ENCODE results near the gene GNAT2.

The GNAT2 gene

GRCh38 chr1:109598156-109598555 is 21.3 kb downstream of the GNAT2 start:
- POLR2A ChIA-PET = interaction anchor here (1.4 kb wide), 1 partner anchor 49 kb away, joined by 3 read pairs; the partner anchor contains the start of gene GNAI3
- CTCF ChIA-PET = interaction anchor here (0.6 to 1.6 kb wide), 7 partner anchors 12 to 493 kb away, joined by 3 to 6 read pairs (median 3); partner anchors contain the start of gene AHCYL1
- no peak overlapping the region for H3K27ac ChIP-seq (ENCODE audit: extremely low read depth, low read depth, low read length)

More at GRCh38 chr1:109598156-109598555, 21.3 kb downstream of the GNAT2 start:
- no peak for TF ChIP-seq ZNF10 (tag by site-specific recombination; IDR thresholded peaks at IDR 0.05)
- TF ChIP-seq YY2 (tag by site-specific recombination; IDR thresholded peaks at IDR 0.05) = no peak
- no peak for TF ChIP-seq ZNF777 (tag by site-specific recombination; IDR thresholded peaks at IDR 0.05; ENCODE audit: borderline replicate concordance)
- no peak for TF ChIP-seq ZNF350 (tag by site-specific recombination; IDR thresholded peaks at IDR 0.05)
- TF ChIP-seq HIC1 (tag by site-specific recombination; IDR thresholded peaks at IDR 0.05) = no peak
- TF ChIP-seq ZBTB1 (tag by site-specific recombination; IDR thresholded peaks at IDR 0.05) = no peak
- TF ChIP-seq ZNF335 (tag by site-specific recombination; conservative IDR thresholded peaks at IDR 0.05) = no peak
- TF ChIP-seq ZNF529 (tag by site-specific recombination; IDR thresholded peaks at IDR 0.05; ENCODE audit: insufficient replicate concordance) = no peak
- no peak for TF ChIP-seq PBX3 (CRISPR knock-in tag; IDR thresholded peaks at IDR 0.05)
- TF ChIP-seq MZF1 (tag by site-specific recombination; IDR thresholded peaks at IDR 0.05; ENCODE audit: borderline replicate concordance) = no peak
- TF ChIP-seq ZNF692 (tag by site-specific recombination; IDR thresholded peaks at IDR 0.05) = no peak
- no peak for TF ChIP-seq ZNF544 (tag by site-specific recombination; IDR thresholded peaks at IDR 0.05)
- no peak for TF ChIP-seq ZNF18 (tag by site-specific recombination; IDR thresholded peaks at IDR 0.05)
- TF ChIP-seq ZNF843 (tag by site-specific recombination; IDR thresholded peaks at IDR 0.05) = no peak
- no peak for TF ChIP-seq ZNF26 (tag by site-specific recombination; IDR thresholded peaks at IDR 0.05)
- no peak for TF ChIP-seq ZNF211 (tag by site-specific recombination; IDR thresholded peaks at IDR 0.05; ENCODE audit: low read depth)
- TF ChIP-seq HOXC10 (CRISPR knock-in tag; IDR thresholded peaks at IDR 0.05) = no peak
- Histone ChIP-seq H3K4me1 (ENCODE audit: control insufficient read depth, insufficient read depth, low read length) (no peaks in the 10 kb centered on the region), H3K36me3 (ENCODE audit: control insufficient read depth in 2 of 2, insufficient read depth in 1 of 2, low read length in 2 of 2) (peaks cover 3 to 37% of the 10 kb centered on the region in 2 experiments; a peak in 2 of 3 replicates), H3K4me3 (ENCODE audit: low read depth, low read length) (no peak overlapping the region), H3K9me3 (ENCODE audit: control insufficient read depth, insufficient read depth, low read depth, low read length) (no peaks in the 10 kb centered on the region)
